ENCODE measurements around the gene CCDC157. TPM values are rescaled to one million over a fixed set of nuclear protein-coding genes. Genes with fewer than 3 reads are reported as not detected.

Gene CCDC157
- total RNA-seq, 1 donor from 2014 or later, result 0.53 TPM

- Histone ChIP-seq H3K27me3 (ENCODE audit: control insufficient read depth, insufficient read depth, low read length) (no peaks in the 10 kb centered on the region), H3K36me3 (ENCODE audit: control insufficient read depth, insufficient read depth, low read length) (peaks cover 39% of the 10 kb centered on the region), H3K4me3 (ENCODE audit: low read depth, low read length) (no peak overlapping the region)
- TF ChIP-seq CTCF (IDR thresholded peaks at IDR 0.05; ENCODE audit: insufficient read depth, low read length, severe bottlenecking), result no peak
- DNase-seq (ENCODE audit: low read depth), result peak; percentile 82
- peak; percentile 93 for FAIRE-seq
Observed at GRCh38 chr22:30411780-30412179, 55.0 kb downstream of the CCDC157 start.

GRCh38 chr22:30413001-30413400, 56.2 kb downstream of the CCDC157 start:
- Histone ChIP-seq H3K27me3 (ENCODE audit: control insufficient read depth, insufficient read depth, low read length) (no peaks in the 10 kb centered on the region), H3K36me3 (ENCODE audit: control insufficient read depth, insufficient read depth, low read length) (peaks cover 38% of the 10 kb centered on the region), H3K4me3 (ENCODE audit: low read depth, low read length) (no peak overlapping the region)
- FAIRE-seq, result peak; percentile 88
- no peak for DNase-seq (ENCODE audit: low read depth)
- no peak for TF ChIP-seq CTCF (IDR thresholded peaks at IDR 0.05; ENCODE audit: insufficient read depth, low read length, severe bottlenecking)

GRCh38 chr22:30413745-30414524, 57.1 kb downstream of the CCDC157 start:
- FAIRE-seq, result no peak
- peaks cover 42% of the 10 kb centered on the region for H3K36me3 ChIP-seq (ENCODE audit: control insufficient read depth, insufficient read depth, low read length)
- H3K27me3 ChIP-seq (ENCODE audit: control insufficient read depth, insufficient read depth, low read length), result no peaks in the 10 kb centered on the region
- H3K4me3 ChIP-seq (ENCODE audit: low read depth, low read length), result no peak overlapping the region
- TF ChIP-seq CTCF (IDR thresholded peaks at IDR 0.05; ENCODE audit: insufficient read depth, low read length, severe bottlenecking), result no peak
- no peak for DNase-seq (ENCODE audit: low read depth)

GRCh38 chr22:30414525-30415047, 57.8 kb downstream of the CCDC157 start:
- Histone ChIP-seq H3K36me3 (ENCODE audit: control insufficient read depth, insufficient read depth, low read length) (peaks cover 41% of the 10 kb centered on the region), H3K27me3 (ENCODE audit: control insufficient read depth, insufficient read depth, low read length) (no peaks in the 10 kb centered on the region), H3K4me3 (ENCODE audit: low read depth, low read length) (no peak overlapping the region)
- FAIRE-seq (no peak), DNase-seq (ENCODE audit: low read depth) (no peak)
- no peak for TF ChIP-seq CTCF (IDR thresholded peaks at IDR 0.05; ENCODE audit: insufficient read depth, low read length, severe bottlenecking)

- TF ChIP-seq CTCF (IDR thresholded peaks at IDR 0.05; ENCODE audit: insufficient read depth, low read length, severe bottlenecking), result no peak
- no peak overlapping the region for H3K4me3 ChIP-seq (ENCODE audit: low read depth, low read length)
- peak; percentile 78 for DNase-seq (ENCODE audit: low read depth)
- H3K27me3 ChIP-seq (ENCODE audit: control insufficient read depth, insufficient read depth, low read length), result no peaks in the 10 kb centered on the region
- H3K36me3 ChIP-seq (ENCODE audit: control insufficient read depth, insufficient read depth, low read length), result peaks cover 35% of the 10 kb centered on the region
- no peak for FAIRE-seq
Observed at GRCh38 chr22:30416403-30416802, 59.6 kb downstream of the CCDC157 start.
